Activated gamma-delta T cell (primary cell): Measurements from ENCODE around the gene EDRF1.
"Not testable (repeated sequence)": the region's sequence is repeated elsewhere in the genome, so short reads cannot be mapped to it uniquely, and the experiment has no call there.

Experiments
- DNase-seq: peaks from one replicate; lab custom pipeline; 2025; lab: John Stamatoyannopoulos, UW

EDRF1 gene

GRCh38 chr10:125708971-125709503, 10.5 kb upstream of the EDRF1 start:
- no peak for DNase-seq

GRCh38 chr10:125709553-125710474, 9.7 kb upstream of the EDRF1 start:
- DNase-seq = no peak

GRCh38 chr10:125711110-125711750, 8.3 kb upstream of the EDRF1 start:
- DNase-seq = no peak

- not testable (repeated sequence) for DNase-seq
Measured at GRCh38 chr10:125714728-125715127, 4.8 kb upstream of the EDRF1 start.

- no peak for DNase-seq
Measured at GRCh38 chr10:125720002-125720382, 483 bp downstream of the EDRF1 start.

GRCh38 chr10:125721035-125721434, 1.5 kb downstream of the EDRF1 start:
- no peak for DNase-seq

GRCh38 chr10:125722811-125723210, 3.3 kb downstream of the EDRF1 start:
- DNase-seq = no peak

- DNase-seq = no peak
Measured at GRCh38 chr10:125726914-125727313, 7.4 kb downstream of the EDRF1 start.

- no peak for DNase-seq
Measured at GRCh38 chr10:125727436-125727835, 7.9 kb downstream of the EDRF1 start.

- DNase-seq = no peak
Measured at GRCh38 chr10:125734148-125734547, 14.6 kb downstream of the EDRF1 start.

GRCh38 chr10:125734823-125735222, 15.3 kb downstream of the EDRF1 start:
- no peak for DNase-seq

GRCh38 chr10:125738206-125738605, 18.7 kb downstream of the EDRF1 start:
- no peak for DNase-seq

GRCh38 chr10:125739994-125740679, 20.6 kb downstream of the EDRF1 start:
- DNase-seq = no peak

- DNase-seq = no peak
Measured at GRCh38 chr10:125742465-125742864, 23.0 kb downstream of the EDRF1 start.

- DNase-seq = no peak
Measured at GRCh38 chr10:125744909-125745308, 25.4 kb downstream of the EDRF1 start.

- no peak for DNase-seq
Measured at GRCh38 chr10:125747417-125747816, 27.9 kb downstream of the EDRF1 start.

GRCh38 chr10:125756196-125756595, 36.7 kb downstream of the EDRF1 start:
- no peak for DNase-seq

- no peak for DNase-seq
Measured at GRCh38 chr10:125756853-125757487, 37.5 kb downstream of the EDRF1 start.

- no peak for DNase-seq
Measured at GRCh38 chr10:125757742-125758141, 38.2 kb downstream of the EDRF1 start.

GRCh38 chr10:125761961-125762360, 42.5 kb downstream of the EDRF1 start:
- DNase-seq = no peak

- no peak for DNase-seq
Measured at GRCh38 chr10:125762692-125763648, 43.5 kb downstream of the EDRF1 start.
